Fibroblast of mammary gland (primary cell): ENCODE results near the gene AUTS2.

Source experiments
- DNase-seq: peaks from one replicate; pipeline ENCODE4 v3.0.0-alpha.2; 2010; ENCODE audit warnings: low read depth
- H3K4me3 ChIP-seq: 2 replicates; pipeline ENCODE4 v1.5.1; 2011; ENCODE audit warnings: low read depth, mild to moderate bottlenecking, low read length, moderate library complexity; ENCODE audit not compliant: control insufficient read depth
- TF ChIP-seq, protein P1 (sequence below): conservative IDR thresholded peaks from 2 replicates; pipeline ENCODE4 v1.5.1; 2011; ENCODE audit warnings: low read depth, low read length, inconsistent platforms; ENCODE audit not compliant: control insufficient read depth, insufficient read depth

AUTS2 gene

DNA sequence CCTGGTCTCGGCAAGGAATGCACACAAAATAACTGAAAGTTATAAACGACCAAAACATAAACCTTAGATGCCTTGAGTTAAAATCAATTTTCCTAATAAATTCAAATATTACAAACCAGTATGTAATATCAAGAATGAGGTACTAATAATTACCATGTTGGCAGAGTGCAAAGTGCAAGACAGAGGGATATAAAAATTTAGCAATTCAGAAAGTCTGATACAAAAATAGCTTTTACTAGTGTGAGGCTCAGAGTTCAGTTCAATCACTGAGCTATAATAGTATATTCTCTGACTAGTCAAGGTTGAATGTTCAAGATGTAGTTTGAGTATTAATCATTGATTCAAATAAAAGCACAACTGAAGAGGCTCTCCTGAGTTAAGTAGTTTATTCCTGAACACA, 4.8 kb upstream of the AUTS2 start:
- no peak overlapping the region for H3K4me3 ChIP-seq
- TF ChIP-seq, protein P1, sequence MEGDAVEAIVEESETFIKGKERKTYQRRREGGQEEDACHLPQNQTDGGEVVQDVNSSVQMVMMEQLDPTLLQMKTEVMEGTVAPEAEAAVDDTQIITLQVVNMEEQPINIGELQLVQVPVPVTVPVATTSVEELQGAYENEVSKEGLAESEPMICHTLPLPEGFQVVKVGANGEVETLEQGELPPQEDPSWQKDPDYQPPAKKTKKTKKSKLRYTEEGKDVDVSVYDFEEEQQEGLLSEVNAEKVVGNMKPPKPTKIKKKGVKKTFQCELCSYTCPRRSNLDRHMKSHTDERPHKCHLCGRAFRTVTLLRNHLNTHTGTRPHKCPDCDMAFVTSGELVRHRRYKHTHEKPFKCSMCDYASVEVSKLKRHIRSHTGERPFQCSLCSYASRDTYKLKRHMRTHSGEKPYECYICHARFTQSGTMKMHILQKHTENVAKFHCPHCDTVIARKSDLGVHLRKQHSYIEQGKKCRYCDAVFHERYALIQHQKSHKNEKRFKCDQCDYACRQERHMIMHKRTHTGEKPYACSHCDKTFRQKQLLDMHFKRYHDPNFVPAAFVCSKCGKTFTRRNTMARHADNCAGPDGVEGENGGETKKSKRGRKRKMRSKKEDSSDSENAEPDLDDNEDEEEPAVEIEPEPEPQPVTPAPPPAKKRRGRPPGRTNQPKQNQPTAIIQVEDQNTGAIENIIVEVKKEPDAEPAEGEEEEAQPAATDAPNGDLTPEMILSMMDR, result no peak
- DNase-seq, result no peak

DNA sequence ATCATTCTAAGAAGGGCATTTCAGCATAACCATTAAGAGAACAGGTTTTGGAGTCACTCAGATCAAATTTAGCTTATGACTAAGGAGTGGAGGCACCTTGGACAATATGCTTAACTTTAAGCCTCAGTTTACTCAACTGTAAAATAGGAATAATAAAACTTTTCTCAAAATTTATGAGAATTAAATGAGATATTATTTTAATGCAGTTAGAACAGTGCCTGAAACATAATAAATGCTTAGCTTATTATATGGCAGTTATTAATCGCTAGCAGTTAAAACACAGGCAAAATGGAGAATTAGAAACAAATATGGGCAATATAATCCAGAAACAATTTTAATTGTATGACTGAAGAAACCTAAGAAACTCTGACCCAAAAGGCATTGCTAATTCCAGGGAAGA, 2.9 kb upstream of the AUTS2 start:
- no peak overlapping the region for H3K4me3 ChIP-seq
- TF ChIP-seq, protein P1, result no peak
- no peak for DNase-seq

DNA sequence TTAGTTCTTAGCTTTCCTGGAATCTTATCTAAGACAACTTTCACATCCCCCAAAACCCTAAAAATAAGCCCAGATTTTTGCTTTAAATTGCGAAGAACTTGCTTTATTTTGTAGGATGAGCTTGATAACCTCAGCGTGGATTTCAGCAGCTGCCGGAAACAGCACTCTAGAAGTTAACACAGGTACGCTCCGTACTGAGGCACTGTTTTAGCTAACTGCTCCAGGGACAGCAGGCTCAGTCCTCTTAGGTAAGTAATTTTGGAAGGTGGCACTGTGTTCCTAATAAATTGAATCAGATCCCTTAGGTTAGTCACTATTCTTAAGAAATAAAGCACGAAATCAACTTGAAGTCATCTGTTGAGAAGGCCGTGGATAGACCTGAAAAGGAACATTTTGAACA, 2.2 kb upstream of the AUTS2 start:
- H3K4me3 ChIP-seq, result no peak overlapping the region
- DNase-seq, result no peak
- TF ChIP-seq, protein P1, result no peak

DNA sequence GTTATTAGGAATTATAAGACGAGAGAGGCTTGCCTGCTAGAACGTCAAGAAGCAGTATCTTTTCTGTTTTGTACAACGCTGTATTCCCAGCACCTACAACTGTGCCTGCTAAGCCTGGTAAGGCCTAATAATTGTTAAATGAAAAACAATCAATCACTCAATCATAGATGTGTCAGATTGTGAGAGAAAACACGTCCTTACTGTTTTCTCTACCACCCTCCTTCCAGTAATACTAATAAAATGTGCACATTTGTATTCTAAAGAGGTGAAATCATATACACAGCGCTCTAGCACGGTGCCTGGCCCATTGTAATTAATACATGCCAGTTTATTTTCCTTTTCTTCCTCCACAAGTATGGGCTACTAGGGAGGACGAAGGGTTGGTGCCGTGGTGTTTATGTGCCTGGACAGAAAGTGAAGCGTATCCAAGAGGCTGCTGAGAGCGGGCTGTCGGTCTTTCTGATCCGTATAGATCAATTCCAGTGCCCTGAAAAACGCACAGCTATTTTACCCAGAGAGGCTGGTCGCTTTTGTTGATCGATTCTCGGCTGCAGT, 1.5 kb upstream of the AUTS2 start:
- peak overlapping the region; percentile 59 for H3K4me3 ChIP-seq
- no peak for DNase-seq
- TF ChIP-seq, protein P1, result no peak

DNA sequence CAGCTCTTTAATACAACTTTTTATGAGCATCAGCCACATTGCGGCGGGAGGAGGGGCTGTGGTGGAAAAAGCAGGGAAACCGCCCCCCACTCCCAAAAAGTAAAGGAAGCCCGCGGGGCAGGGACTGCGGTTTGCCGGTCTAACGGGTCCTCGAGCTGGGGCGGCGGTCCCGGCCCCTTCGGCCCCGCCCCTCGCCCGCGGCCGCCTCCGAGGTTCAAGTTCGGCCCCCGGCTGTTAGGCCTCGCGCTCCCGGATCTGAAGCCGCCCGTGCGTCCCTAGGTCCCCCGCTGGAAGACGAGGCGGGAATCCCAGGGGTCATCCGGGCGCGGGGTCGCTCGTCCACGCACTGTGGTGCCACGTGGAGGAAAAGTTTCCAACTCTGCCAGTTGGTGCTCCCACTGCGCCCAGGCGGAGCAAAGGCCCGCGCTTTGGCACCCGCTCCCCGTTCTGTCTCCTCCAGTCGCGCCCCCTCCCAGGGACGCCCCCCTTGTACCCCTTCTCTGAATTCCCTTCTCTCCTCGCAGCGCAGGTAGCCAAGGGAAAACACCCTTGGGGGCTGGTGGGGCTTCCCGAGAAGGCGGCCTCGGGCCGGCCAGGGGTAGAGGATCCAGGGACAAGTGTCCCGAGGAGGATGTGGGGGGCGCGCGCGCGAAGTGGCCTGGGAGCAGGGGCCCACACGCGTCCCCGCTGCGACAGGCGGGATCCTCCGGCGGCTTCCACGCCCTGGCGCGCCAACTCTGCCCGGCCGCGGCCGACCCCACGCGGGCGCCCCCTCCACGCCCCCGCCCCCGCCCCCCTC, 798 bp upstream of the AUTS2 start:
- TF ChIP-seq, protein P1, result no peak
- no peak for DNase-seq
- H3K4me3 ChIP-seq, result peak overlapping the region; percentile 59

DNA sequence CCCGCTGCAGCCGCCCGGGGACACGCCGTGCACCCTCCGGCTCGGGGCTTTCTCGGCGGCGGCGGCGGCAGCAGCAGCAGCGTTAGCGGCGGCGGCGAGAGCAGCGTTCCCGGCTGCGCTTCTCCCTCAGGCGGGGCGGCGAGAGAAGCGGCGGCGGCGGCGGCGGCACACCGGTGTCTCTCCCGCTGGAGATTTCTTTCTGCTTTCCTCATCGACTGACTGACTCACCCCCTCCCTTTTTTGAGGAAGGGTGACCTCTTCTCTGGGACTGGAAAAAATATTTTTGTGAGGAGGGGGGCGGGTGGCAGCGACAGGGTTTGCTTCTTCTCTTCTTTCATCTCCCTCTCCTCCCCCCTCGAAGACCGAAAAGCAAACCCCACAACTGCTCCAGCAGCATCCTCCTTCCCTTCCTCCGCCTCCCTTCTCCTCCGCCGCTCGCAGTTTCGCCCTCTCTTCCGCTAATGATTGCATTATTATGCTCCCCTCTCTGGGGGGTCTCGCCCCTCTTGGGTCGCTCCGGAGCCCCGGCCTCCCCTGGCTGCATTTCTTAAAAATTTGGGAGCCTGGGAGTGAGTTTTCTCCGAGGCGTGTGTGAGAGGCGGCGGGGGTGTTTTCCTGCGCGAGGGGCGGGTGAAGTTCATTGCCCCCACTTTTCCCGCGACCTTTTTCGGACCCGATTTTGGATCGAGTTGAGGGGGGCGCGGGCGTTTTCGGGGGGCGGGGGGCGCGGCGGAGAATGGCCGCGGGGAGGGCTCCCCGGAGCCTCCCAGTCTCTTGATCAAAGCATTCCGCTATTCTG, 411 bp downstream of the AUTS2 start:
- TF ChIP-seq, protein P1, result no peak
- peak overlapping the region; percentile 85 for H3K4me3 ChIP-seq
- peak; percentile 23 for DNase-seq
